Measurements from ENCODE around the gene PAN3. TPM values are rescaled to one million over a fixed set of nuclear protein-coding genes. Genes with fewer than 3 reads are reported as not detected.

The PAN3 gene
- total and polyA plus RNA-seq, 2 donors (not counting 1 experiment from before 2014, with no cell fraction given) = 13.9 to 18.5 TPM

DNA sequence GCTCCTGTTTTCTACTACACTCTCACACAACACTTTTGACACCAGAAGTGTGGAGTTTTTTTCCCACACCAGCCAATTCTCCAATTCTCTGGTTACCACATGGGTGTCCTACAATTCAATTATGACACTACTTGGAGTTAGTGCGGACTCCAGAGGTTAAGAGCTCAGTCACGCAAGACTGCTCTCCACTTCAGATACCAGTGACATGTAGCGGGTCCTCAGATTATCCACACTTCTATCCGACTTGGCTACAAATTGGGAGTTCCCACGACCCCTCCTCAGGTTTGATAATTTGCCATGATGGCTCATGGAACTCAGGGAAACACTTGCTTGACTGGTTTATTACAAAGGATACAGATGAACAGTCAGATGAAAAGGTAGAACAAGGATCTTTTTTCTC lies 32.9 kb downstream of the PAN3 start:
- Histone ChIP-seq H3K79me2 (ENCODE audit: control insufficient read depth, insufficient read depth, low read length) (peaks cover 24% of the 10 kb centered on the region), H3K4me1 (ENCODE audit: control insufficient read depth, extremely low read depth, insufficient read depth, low read length) (no peaks in the 10 kb centered on the region), H3K4me2 (ENCODE audit: extremely low read depth, insufficient read depth, low read length) (no peak overlapping the region), H3K27me3 (ENCODE audit: control insufficient read depth, insufficient read depth, low read length) (no peaks in the 10 kb centered on the region), H3K36me3 (ENCODE audit: control insufficient read depth, insufficient read depth, low read length) (no peaks in the 10 kb centered on the region), H3K9me3 (ENCODE audit: control insufficient read depth, insufficient read depth, low read depth, low read length) (no peaks in the 10 kb centered on the region), H4K20me1 (ENCODE audit: control insufficient read depth, extremely low read depth, insufficient read depth, low read length) (no peaks in the 10 kb centered on the region), H3K27ac (ENCODE audit: insufficient read depth, low read length) (no peak overlapping the region), H2AFZ (ENCODE audit: low read length) (no peak overlapping the region), H3K9ac (ENCODE audit: insufficient read depth, low read length) (no peak overlapping the region), H3K4me3 (replicated peaks in 1 of 4; ENCODE audit: control extremely low read depth in 1 of 4, insufficient read depth in 1 of 4, low read depth in 3 of 4, low read length in 4 of 4) (no peak overlapping the region)
- TF ChIP-seq EZH2 (IDR thresholded peaks at IDR 0.05; ENCODE audit: low read length, missing control alignments) = no peak
- TF ChIP-seq, protein P1, sequence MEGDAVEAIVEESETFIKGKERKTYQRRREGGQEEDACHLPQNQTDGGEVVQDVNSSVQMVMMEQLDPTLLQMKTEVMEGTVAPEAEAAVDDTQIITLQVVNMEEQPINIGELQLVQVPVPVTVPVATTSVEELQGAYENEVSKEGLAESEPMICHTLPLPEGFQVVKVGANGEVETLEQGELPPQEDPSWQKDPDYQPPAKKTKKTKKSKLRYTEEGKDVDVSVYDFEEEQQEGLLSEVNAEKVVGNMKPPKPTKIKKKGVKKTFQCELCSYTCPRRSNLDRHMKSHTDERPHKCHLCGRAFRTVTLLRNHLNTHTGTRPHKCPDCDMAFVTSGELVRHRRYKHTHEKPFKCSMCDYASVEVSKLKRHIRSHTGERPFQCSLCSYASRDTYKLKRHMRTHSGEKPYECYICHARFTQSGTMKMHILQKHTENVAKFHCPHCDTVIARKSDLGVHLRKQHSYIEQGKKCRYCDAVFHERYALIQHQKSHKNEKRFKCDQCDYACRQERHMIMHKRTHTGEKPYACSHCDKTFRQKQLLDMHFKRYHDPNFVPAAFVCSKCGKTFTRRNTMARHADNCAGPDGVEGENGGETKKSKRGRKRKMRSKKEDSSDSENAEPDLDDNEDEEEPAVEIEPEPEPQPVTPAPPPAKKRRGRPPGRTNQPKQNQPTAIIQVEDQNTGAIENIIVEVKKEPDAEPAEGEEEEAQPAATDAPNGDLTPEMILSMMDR (conservative IDR thresholded peaks at IDR 0.05 in 1 of 2, IDR thresholded peaks at IDR 0.05 in 1 of 2; ENCODE audit: low read depth in 1 of 2, low read length in 2 of 2) = no peak
- no peak for DNase-seq (ENCODE audit: low read depth in 2 of 2)

DNA sequence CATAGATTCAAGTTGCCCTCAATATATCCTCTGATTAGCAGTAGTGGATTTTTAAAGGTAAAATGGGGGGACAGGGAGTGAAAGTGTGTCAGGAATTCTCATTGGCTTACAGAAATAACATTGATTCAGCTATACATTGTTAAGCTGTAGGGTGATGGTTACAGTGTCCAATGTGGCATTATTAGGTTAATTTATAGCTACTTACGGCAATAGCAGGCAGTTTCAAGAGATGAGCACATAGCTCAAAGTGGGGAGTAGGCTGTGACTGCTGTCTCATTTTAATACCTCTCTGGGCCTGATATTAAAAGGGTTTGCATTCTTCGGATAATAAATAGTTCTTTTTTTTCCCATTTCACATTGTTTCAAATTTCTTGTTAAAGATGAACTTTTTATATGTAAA lies 34.6 kb downstream of the PAN3 start:
- DNase-seq (ENCODE audit: low read depth in 2 of 2) = no peak
- no peaks in the 10 kb centered on the region for H3K36me3 ChIP-seq (ENCODE audit: control insufficient read depth, insufficient read depth, low read length)
- no peaks in the 10 kb centered on the region for H3K27me3 ChIP-seq (ENCODE audit: control insufficient read depth, insufficient read depth, low read length)
- no peaks in the 10 kb centered on the region for H3K9me3 ChIP-seq (ENCODE audit: control insufficient read depth, insufficient read depth, low read depth, low read length)
- H3K9ac ChIP-seq (ENCODE audit: insufficient read depth, low read length) = no peak overlapping the region
- H2AFZ ChIP-seq (ENCODE audit: low read length) = no peak overlapping the region
- peaks cover 11% of the 10 kb centered on the region for H3K79me2 ChIP-seq (ENCODE audit: control insufficient read depth, insufficient read depth, low read length)
- H3K4me1 ChIP-seq (ENCODE audit: control insufficient read depth, extremely low read depth, insufficient read depth, low read length) = no peaks in the 10 kb centered on the region
- TF ChIP-seq, protein P1 (conservative IDR thresholded peaks at IDR 0.05 in 1 of 2, IDR thresholded peaks at IDR 0.05 in 1 of 2; ENCODE audit: low read depth in 1 of 2, low read length in 2 of 2) = no peak
- no peak for TF ChIP-seq EZH2 (IDR thresholded peaks at IDR 0.05; ENCODE audit: low read length, missing control alignments)
- H3K27ac ChIP-seq (ENCODE audit: insufficient read depth, low read length) = no peak overlapping the region
- no peaks in the 10 kb centered on the region for H4K20me1 ChIP-seq (ENCODE audit: control insufficient read depth, extremely low read depth, insufficient read depth, low read length)
- no peak overlapping the region for H3K4me3 ChIP-seq (replicated peaks in 1 of 4; ENCODE audit: control extremely low read depth in 1 of 4, insufficient read depth in 1 of 4, low read depth in 3 of 4, low read length in 4 of 4)
- no peak overlapping the region for H3K4me2 ChIP-seq (ENCODE audit: extremely low read depth, insufficient read depth, low read length)

DNA sequence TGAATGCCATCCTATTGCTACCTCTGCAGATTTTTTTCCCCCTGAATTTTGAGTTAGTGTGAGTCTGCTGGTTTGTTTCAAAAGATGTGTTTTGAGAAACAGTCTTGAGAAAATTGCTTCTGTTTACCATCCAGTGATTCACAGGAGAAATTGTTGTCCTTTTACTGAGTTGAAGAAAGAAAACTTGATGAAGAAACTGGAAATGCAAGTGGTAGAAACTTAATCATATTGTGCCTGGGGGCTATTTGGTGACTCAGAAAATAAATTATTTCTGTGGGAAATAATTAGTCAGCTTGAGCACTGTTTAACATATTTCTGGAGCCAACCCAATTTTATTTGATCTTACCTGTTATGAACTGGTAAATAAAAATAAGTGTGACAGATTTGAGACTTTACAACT lies 35.4 kb downstream of the PAN3 start:
- TF ChIP-seq, protein P1 (conservative IDR thresholded peaks at IDR 0.05 in 1 of 2, IDR thresholded peaks at IDR 0.05 in 1 of 2; ENCODE audit: low read depth in 1 of 2, low read length in 2 of 2) = no peak
- TF ChIP-seq EZH2 (IDR thresholded peaks at IDR 0.05; ENCODE audit: low read length, missing control alignments) = no peak
- DNase-seq (ENCODE audit: low read depth in 2 of 2) = no peak

More for the DNA sequence above, 35.4 kb downstream of the PAN3 start:
- Histone ChIP-seq H3K9ac (ENCODE audit: insufficient read depth, low read length) (no peak overlapping the region), H3K27ac (ENCODE audit: insufficient read depth, low read length) (no peak overlapping the region), H3K4me2 (ENCODE audit: extremely low read depth, insufficient read depth, low read length) (no peak overlapping the region), H4K20me1 (ENCODE audit: control insufficient read depth, extremely low read depth, insufficient read depth, low read length) (no peaks in the 10 kb centered on the region), H2AFZ (ENCODE audit: low read length) (no peak overlapping the region), H3K27me3 (ENCODE audit: control insufficient read depth, insufficient read depth, low read length) (no peaks in the 10 kb centered on the region), H3K36me3 (ENCODE audit: control insufficient read depth, insufficient read depth, low read length) (no peaks in the 10 kb centered on the region), H3K4me1 (ENCODE audit: control insufficient read depth, extremely low read depth, insufficient read depth, low read length) (no peaks in the 10 kb centered on the region), H3K4me3 (replicated peaks in 1 of 4; ENCODE audit: control extremely low read depth in 1 of 4, insufficient read depth in 1 of 4, low read depth in 3 of 4, low read length in 4 of 4) (no peak overlapping the region), H3K9me3 (ENCODE audit: control insufficient read depth, insufficient read depth, low read depth, low read length) (no peaks in the 10 kb centered on the region), H3K79me2 (ENCODE audit: control insufficient read depth, insufficient read depth, low read length) (peaks cover 9% of the 10 kb centered on the region)
